ENCODE measurements around the gene REPIN1.
A peak's percentile ranks its signal among the peaks of the same experiment; 100 is the strongest.

Gene REPIN1

GRCh38 chr7:150327308-150327707 is 41.3 kb upstream of the REPIN1 start:
- no peak overlapping the region for H3K9ac ChIP-seq (ENCODE audit: low read length)
- peaks cover 38% of the 10 kb centered on the region for H3K4me1 ChIP-seq (ENCODE audit: control insufficient read depth, insufficient read depth, low read length)
- H3K27ac ChIP-seq (ENCODE audit: low read depth, low read length) = no peak overlapping the region
- H3K9me3 ChIP-seq (ENCODE audit: control insufficient read depth, insufficient read depth, low read depth, low read length) = no peaks in the 10 kb centered on the region
- H3K4me3 ChIP-seq (ENCODE audit: low read depth, low read length) = no peak overlapping the region
- peaks cover 71% of the 10 kb centered on the region for H3K36me3 ChIP-seq (ENCODE audit: control insufficient read depth, insufficient read depth, low read length)
- H3K27me3 ChIP-seq (ENCODE audit: control insufficient read depth, insufficient read depth, low read length) = no peaks in the 10 kb centered on the region

- H3K27me3 ChIP-seq (ENCODE audit: control insufficient read depth, insufficient read depth, low read length) = no peaks in the 10 kb centered on the region
- no peak overlapping the region for H3K9ac ChIP-seq (ENCODE audit: low read length)
- H3K36me3 ChIP-seq (ENCODE audit: control insufficient read depth, insufficient read depth, low read length) = peaks cover 87% of the 10 kb centered on the region
- no peaks in the 10 kb centered on the region for H3K9me3 ChIP-seq (ENCODE audit: control insufficient read depth, insufficient read depth, low read depth, low read length)
- peak overlapping the region; percentile 37; the same call in 1 of the 2 replicates for H3K27ac ChIP-seq (ENCODE audit: low read depth, low read length)
- 0 out of 2 replicates have a peak overlapping the region, but pooled peaks have one; percentile 1 for H3K4me3 ChIP-seq (ENCODE audit: low read depth, low read length)
- H3K4me1 ChIP-seq (ENCODE audit: control insufficient read depth, insufficient read depth, low read length) = peaks cover 38% of the 10 kb centered on the region
These were observed 39.1 kb upstream of the REPIN1 start for GRCh38 chr7:150329331-150330120.

- Histone ChIP-seq H3K9ac (ENCODE audit: low read length) (no peak overlapping the region), H3K9me3 (ENCODE audit: control insufficient read depth, insufficient read depth, low read depth, low read length) (no peaks in the 10 kb centered on the region), H3K36me3 (ENCODE audit: control insufficient read depth, insufficient read depth, low read length) (peaks cover 79% of the 10 kb centered on the region), H3K27ac (ENCODE audit: low read depth, low read length) (peak overlapping the region; percentile 29; the same call in 1 of the 2 replicates), H3K4me3 (ENCODE audit: low read depth, low read length) (no peak overlapping the region), H3K4me1 (ENCODE audit: control insufficient read depth, insufficient read depth, low read length) (peaks cover 36% of the 10 kb centered on the region), H3K27me3 (ENCODE audit: control insufficient read depth, insufficient read depth, low read length) (no peaks in the 10 kb centered on the region)
These were observed 38.3 kb upstream of the REPIN1 start for GRCh38 chr7:150330211-150330885.

GRCh38 chr7:150332852-150333635 is 35.6 kb upstream of the REPIN1 start:
- no peak overlapping the region for H3K27ac ChIP-seq (ENCODE audit: low read depth, low read length)
- peaks cover 54% of the 10 kb centered on the region for H3K4me1 ChIP-seq (ENCODE audit: control insufficient read depth, insufficient read depth, low read length)
- H3K27me3 ChIP-seq (ENCODE audit: control insufficient read depth, insufficient read depth, low read length) = no peaks in the 10 kb centered on the region
- H3K9me3 ChIP-seq (ENCODE audit: control insufficient read depth, insufficient read depth, low read depth, low read length) = no peaks in the 10 kb centered on the region
- no peak overlapping the region for H3K4me3 ChIP-seq (ENCODE audit: low read depth, low read length)
- H3K9ac ChIP-seq (ENCODE audit: low read length) = no peak overlapping the region
- H3K36me3 ChIP-seq (ENCODE audit: control insufficient read depth, insufficient read depth, low read length) = peaks cover 69% of the 10 kb centered on the region

GRCh38 chr7:150333659-150334058 is 35.0 kb upstream of the REPIN1 start:
- Histone ChIP-seq H3K36me3 (ENCODE audit: control insufficient read depth, insufficient read depth, low read length) (peaks cover 68% of the 10 kb centered on the region), H3K27me3 (ENCODE audit: control insufficient read depth, insufficient read depth, low read length) (no peaks in the 10 kb centered on the region), H3K27ac (ENCODE audit: low read depth, low read length) (no peak overlapping the region), H3K4me3 (ENCODE audit: low read depth, low read length) (no peak overlapping the region), H3K9me3 (ENCODE audit: control insufficient read depth, insufficient read depth, low read depth, low read length) (no peaks in the 10 kb centered on the region), H3K9ac (ENCODE audit: low read length) (no peak overlapping the region), H3K4me1 (ENCODE audit: control insufficient read depth, insufficient read depth, low read length) (peaks cover 56% of the 10 kb centered on the region)

GRCh38 chr7:150334108-150334507 is 34.5 kb upstream of the REPIN1 start:
- Histone ChIP-seq H3K27me3 (ENCODE audit: control insufficient read depth, insufficient read depth, low read length) (no peaks in the 10 kb centered on the region), H3K4me3 (ENCODE audit: low read depth, low read length) (no peak overlapping the region), H3K9me3 (ENCODE audit: control insufficient read depth, insufficient read depth, low read depth, low read length) (no peaks in the 10 kb centered on the region), H3K27ac (ENCODE audit: low read depth, low read length) (no peak overlapping the region), H3K4me1 (ENCODE audit: control insufficient read depth, insufficient read depth, low read length) (peaks cover 51% of the 10 kb centered on the region), H3K36me3 (ENCODE audit: control insufficient read depth, insufficient read depth, low read length) (peaks cover 66% of the 10 kb centered on the region), H3K9ac (ENCODE audit: low read length) (no peak overlapping the region)

- H3K4me1 ChIP-seq (ENCODE audit: control insufficient read depth, insufficient read depth, low read length) = peaks cover 48% of the 10 kb centered on the region
- H3K9me3 ChIP-seq (ENCODE audit: control insufficient read depth, insufficient read depth, low read depth, low read length) = no peaks in the 10 kb centered on the region
- H3K4me3 ChIP-seq (ENCODE audit: low read depth, low read length) = 0 out of 2 replicates have a peak overlapping the region, but pooled peaks have one; percentile 17
- H3K36me3 ChIP-seq (ENCODE audit: control insufficient read depth, insufficient read depth, low read length) = peaks cover 61% of the 10 kb centered on the region
- H3K27ac ChIP-seq (ENCODE audit: low read depth, low read length) = peak overlapping the region; percentile 2; the same call in 1 of the 2 replicates
- no peak overlapping the region for H3K9ac ChIP-seq (ENCODE audit: low read length)
- H3K27me3 ChIP-seq (ENCODE audit: control insufficient read depth, insufficient read depth, low read length) = peaks cover 8% of the 10 kb centered on the region; the same call in 1 of the 2 replicates
These were observed 33.4 kb upstream of the REPIN1 start for GRCh38 chr7:150335108-150335773.

- peaks cover 11% of the 10 kb centered on the region for H3K27me3 ChIP-seq (ENCODE audit: control insufficient read depth, insufficient read depth, low read length)
- H3K9ac ChIP-seq (ENCODE audit: low read length) = no peak overlapping the region
- H3K27ac ChIP-seq (ENCODE audit: low read depth, low read length) = peak overlapping the region; percentile 2; the same call in 1 of the 2 replicates
- H3K4me3 ChIP-seq (ENCODE audit: low read depth, low read length) = no peak overlapping the region
- H3K36me3 ChIP-seq (ENCODE audit: control insufficient read depth, insufficient read depth, low read length) = peaks cover 56% of the 10 kb centered on the region
- H3K4me1 ChIP-seq (ENCODE audit: control insufficient read depth, insufficient read depth, low read length) = peaks cover 48% of the 10 kb centered on the region
- H3K9me3 ChIP-seq (ENCODE audit: control insufficient read depth, insufficient read depth, low read depth, low read length) = no peaks in the 10 kb centered on the region
These were observed 32.9 kb upstream of the REPIN1 start for GRCh38 chr7:150335774-150336112.

GRCh38 chr7:150336746-150337145 is 31.9 kb upstream of the REPIN1 start:
- H3K9ac ChIP-seq (ENCODE audit: low read length) = no peak overlapping the region

GRCh38 chr7:150337179-150337578 is 31.4 kb upstream of the REPIN1 start:
- Histone ChIP-seq H3K9me3 (ENCODE audit: control insufficient read depth, insufficient read depth, low read depth, low read length) (no peaks in the 10 kb centered on the region), H3K27ac (ENCODE audit: low read depth, low read length) (no peak overlapping the region), H3K27me3 (ENCODE audit: control insufficient read depth, insufficient read depth, low read length) (peaks cover 24% of the 10 kb centered on the region), H3K4me1 (ENCODE audit: control insufficient read depth, insufficient read depth, low read length) (peaks cover 55% of the 10 kb centered on the region), H3K36me3 (ENCODE audit: control insufficient read depth, insufficient read depth, low read length) (peaks cover 43% of the 10 kb centered on the region), H3K4me3 (ENCODE audit: low read depth, low read length) (no peak overlapping the region), H3K9ac (ENCODE audit: low read length) (no peak overlapping the region)

More at GRCh38 chr7:150336746-150337145, 31.9 kb upstream of the REPIN1 start:
- Histone ChIP-seq H3K27ac (ENCODE audit: low read depth, low read length) (no peak overlapping the region), H3K4me1 (ENCODE audit: control insufficient read depth, insufficient read depth, low read length) (peaks cover 50% of the 10 kb centered on the region), H3K9me3 (ENCODE audit: control insufficient read depth, insufficient read depth, low read depth, low read length) (no peaks in the 10 kb centered on the region), H3K27me3 (ENCODE audit: control insufficient read depth, insufficient read depth, low read length) (peaks cover 20% of the 10 kb centered on the region), H3K36me3 (ENCODE audit: control insufficient read depth, insufficient read depth, low read length) (peaks cover 46% of the 10 kb centered on the region), H3K4me3 (ENCODE audit: low read depth, low read length) (no peak overlapping the region)

All from HUES6 (cell line).